IMR-90 (cell line): ENCODE measurements around the gene A1BG.

ENCODE experiments used
- BHLHE40 ChIP-seq: fragments of 150-350 bp; IDR thresholded peaks from 2 replicates; pipeline ENCODE4 v1.6.1; 2016; ENCODE audit warnings: mild to moderate bottlenecking, low read depth, low read length
- CEBPB ChIP-seq: IDR thresholded peaks from 2 replicates; pipeline ENCODE4 v1.6.1; 2012; ENCODE audit warnings: low read depth, low read length, improper control_type of control experiment
- CHD1 ChIP-seq: IDR thresholded peaks from 2 replicates; pipeline ENCODE4 v1.6.1; 2012; ENCODE audit warnings: low read depth, low read length, improper control_type of control experiment
- CTCF ChIP-seq: conservative IDR thresholded peaks from 2 replicates; pipeline ENCODE4 v1.5.1; 2012; ENCODE audit warnings: mild to moderate bottlenecking, low read depth, low read length, improper control_type of control experiment
- MAFK ChIP-seq: IDR thresholded peaks from 2 replicates; pipeline ENCODE4 v1.6.1; 2012; ENCODE audit warnings: low read depth, low read length, improper control_type of control experiment
- MXI1 ChIP-seq: IDR thresholded peaks from 2 replicates; pipeline ENCODE4 v1.6.1; 2012; ENCODE audit warnings: low read depth, mild to moderate bottlenecking, low read length, moderate library complexity, borderline replicate concordance
- POLR2A ChIP-seq: IDR thresholded peaks from 2 replicates; pipeline ENCODE4 v1.6.1; 2012; ENCODE audit warnings: mild to moderate bottlenecking, low read depth, low read length
- RAD21 ChIP-seq: IDR thresholded peaks from 2 replicates; pipeline ENCODE4 v1.6.1; 2012; ENCODE audit warnings: low read length, improper control_type of control experiment
- RFX5 ChIP-seq: IDR thresholded peaks from 2 replicates; pipeline ENCODE4 v1.8.0; 2012; ENCODE audit warnings: low read depth, mild to moderate bottlenecking, low read length, moderate library complexity
- USF2 ChIP-seq: fragments of 150-350 bp; IDR thresholded peaks from 2 replicates; pipeline ENCODE4 v1.6.1; 2017; ENCODE audit warnings: mild to moderate bottlenecking, antibody characterized with exemption, low read length, low read depth

- TF ChIP-seq CTCF: no peak
- no peak for TF ChIP-seq BHLHE40
- no peak for TF ChIP-seq CEBPB
- TF ChIP-seq POLR2A: no peak
- TF ChIP-seq USF2: no peak
- TF ChIP-seq RAD21: no peak
- no peak for TF ChIP-seq MXI1
- no peak for TF ChIP-seq MAFK
- no peak for TF ChIP-seq CHD1
- TF ChIP-seq RFX5: no peak
Measured at GRCh38 chr19:58366585-58367430, 13.5 kb upstream of the A1BG start.
